ENCODE data around the gene TNFRSF4. TPM values are rescaled to one million over a fixed set of nuclear protein-coding genes. Genes with fewer than 3 reads are reported as not detected.

TNFRSF4 gene
- total and polyA plus RNA-seq, 2 of the 13 experiments (the other 11 are each of a cell fraction or from before 2014, with no cell fraction given), result not detected

- peak; percentile 55; the same call in 1 of the 2 replicates for TF ChIP-seq ZFY (CRISPR knock-in tag; IDR thresholded peaks at IDR 0.05)
- TF ChIP-seq ZUFSP (CRISPR knock-in tag; IDR thresholded peaks at IDR 0.05; ENCODE audit: borderline replicate concordance), result no peak
- TF ChIP-seq ZNF772 (CRISPR knock-in tag; IDR thresholded peaks at IDR 0.05), result peak; percentile 71; the same call in 1 of the 2 replicates
- TF ChIP-seq PCBP1 (IDR thresholded peaks at IDR 0.05; ENCODE audit: borderline replicate concordance, low read depth, low read length), result peak; percentile 59; the same call in 1 of the 2 replicates
- no peak for TF ChIP-seq ZSCAN12 (CRISPR knock-in tag; IDR thresholded peaks at IDR 0.05)
- TF ChIP-seq ZNF549 (CRISPR knock-in tag; IDR thresholded peaks at IDR 0.05), result no peak
- TF ChIP-seq SIX4 (CRISPR knock-in tag; IDR thresholded peaks at IDR 0.05), result no peak
- TF ChIP-seq MXD1 (CRISPR knock-in tag; IDR thresholded peaks at IDR 0.05), result peak; percentile 87
These were observed 24.1 kb upstream of the TNFRSF4 start (continued) for GRCh38 chr1:1237874-1238701.
